ENCODE results near the gene PPP1R7. TPM values are rescaled to one million over a fixed set of nuclear protein-coding genes. Genes with fewer than 3 reads are reported as not detected.

The PPP1R7 gene
- total RNA-seq, 1 experiment from 2014 or later: 49.1 TPM

GRCh38 chr2:241211276-241211675 is 61.0 kb downstream of the PPP1R7 start:
- no peak overlapping the region for H3K27ac Mint-ChIP-seq
- no peaks in the 10 kb centered on the region for H3K27me3 Mint-ChIP-seq (ENCODE audit: low read depth)
- TF ChIP-seq GABPB1 (CRISPR knock-in tag; IDR thresholded peaks at IDR 0.05) (no peak), NR3C1 (CRISPR knock-in tag; conservative IDR thresholded peaks at IDR 0.05; ENCODE audit: low read depth) (no peak), ERG (CRISPR knock-in tag; IDR thresholded peaks at IDR 0.05) (no peak), CREM (CRISPR knock-in tag; IDR thresholded peaks at IDR 0.05) (no peak), PREB (CRISPR knock-in tag; IDR thresholded peaks at IDR 0.05; ENCODE audit: borderline replicate concordance) (no peak), ZNF396 (CRISPR knock-in tag; IDR thresholded peaks at IDR 0.05; ENCODE audit: borderline replicate concordance) (no peak), E2F4 (CRISPR knock-in tag; IDR thresholded peaks at IDR 0.05; ENCODE audit: borderline replicate concordance, low read depth) (no peak)
- no peak overlapping the region for H3K4me3 Mint-ChIP-seq
- ATAC-seq (no peak), DNase-seq (ENCODE audit: low spot score) (no peak)
- H3K4me1 Mint-ChIP-seq: peaks cover 10% of the 10 kb centered on the region
- H3K9me3 Mint-ChIP-seq: no peaks in the 10 kb centered on the region
- ChIA-PET POLR2A (no interaction called here), CTCF (no interaction called here)
- no peaks in the 10 kb centered on the region for H3K36me3 Mint-ChIP-seq

GRCh38 chr2:241213041-241213440 is 62.8 kb downstream of the PPP1R7 start:
- ChIA-PET POLR2A (no interaction called here), CTCF (no interaction called here)
- DNase-seq (ENCODE audit: low spot score) (no peak), ATAC-seq (no peak)
- H3K27me3 Mint-ChIP-seq (ENCODE audit: low read depth): no peaks in the 10 kb centered on the region
- H3K4me3 Mint-ChIP-seq: no peak overlapping the region
- H3K36me3 Mint-ChIP-seq: no peaks in the 10 kb centered on the region
- TF ChIP-seq CTCF (IDR thresholded peaks at IDR 0.05): no peak
- TF ChIP-seq EMX1 (CRISPR knock-in tag; IDR thresholded peaks at IDR 0.05): no peak
- TF ChIP-seq GRHL2 (CRISPR knock-in tag; IDR thresholded peaks at IDR 0.05; ENCODE audit: insufficient replicate concordance, severe bottlenecking): no peak
- TF ChIP-seq ELF4 (CRISPR knock-in tag; IDR thresholded peaks at IDR 0.05; ENCODE audit: low read depth): no peak
- no peak for TF ChIP-seq ATF6 (CRISPR knock-in tag; IDR thresholded peaks at IDR 0.05)
- no peak for TF ChIP-seq ATF3 (CRISPR knock-in tag; conservative IDR thresholded peaks at IDR 0.05)
- TF ChIP-seq NFATC4 (CRISPR knock-in tag; IDR thresholded peaks at IDR 0.05): no peak
- TF ChIP-seq NR2C2 (CRISPR knock-in tag; IDR thresholded peaks at IDR 0.05): no peak
- no peak for TF ChIP-seq ZBTB21 (CRISPR knock-in tag; IDR thresholded peaks at IDR 0.05; ENCODE audit: borderline replicate concordance)
- no peak for TF ChIP-seq IRF1 (CRISPR knock-in tag; IDR thresholded peaks at IDR 0.05)
- TF ChIP-seq AR (CRISPR knock-in tag; IDR thresholded peaks at IDR 0.05): no peak
- TF ChIP-seq ESRRA (CRISPR knock-in tag; IDR thresholded peaks at IDR 0.05; ENCODE audit: borderline replicate concordance): no peak
- no peak for TF ChIP-seq FOXP1 (CRISPR knock-in tag; IDR thresholded peaks at IDR 0.05; ENCODE audit: borderline replicate concordance)
- TF ChIP-seq MLX (CRISPR knock-in tag; IDR thresholded peaks at IDR 0.05): no peak
- TF ChIP-seq ZNF121 (CRISPR knock-in tag; IDR thresholded peaks at IDR 0.05): no peak
- no peak for TF ChIP-seq ZNF396 (CRISPR knock-in tag; IDR thresholded peaks at IDR 0.05; ENCODE audit: borderline replicate concordance)
- TF ChIP-seq FOXK1 (CRISPR knock-in tag; IDR thresholded peaks at IDR 0.05): no peak
- TF ChIP-seq ZNF232 (CRISPR knock-in tag; IDR thresholded peaks at IDR 0.05): no peak
- H3K4me1 Mint-ChIP-seq: peaks cover 13% of the 10 kb centered on the region
- no peak overlapping the region for H3K27ac Mint-ChIP-seq
- no peaks in the 10 kb centered on the region for H3K9me3 Mint-ChIP-seq

Measured in WTC11 (cell line).